ENCODE results near the gene RNU6-1. TPM values are rescaled to one million over a fixed set of nuclear protein-coding genes. Genes with fewer than 3 reads are reported as not detected.

The RNU6-1 gene
- total RNA-seq, 1 experiment from 2014 or later = not detected

- TF ChIP-seq MLX (CRISPR knock-in tag; IDR thresholded peaks at IDR 0.05) (no peak), TEAD4 (CRISPR knock-in tag; IDR thresholded peaks at IDR 0.05) (no peak), SP1 (CRISPR knock-in tag; conservative IDR thresholded peaks at IDR 0.05) (no peak), KAT7 (CRISPR knock-in tag; IDR thresholded peaks at IDR 0.05; ENCODE audit: borderline replicate concordance) (no peak), IRF2 (CRISPR knock-in tag; IDR thresholded peaks at IDR 0.05; ENCODE audit: borderline replicate concordance, low read depth) (no peak), OVOL2 (CRISPR knock-in tag; IDR thresholded peaks at IDR 0.05; ENCODE audit: borderline replicate concordance) (no peak), TCF7 (CRISPR knock-in tag; IDR thresholded peaks at IDR 0.05; ENCODE audit: low read depth) (no peak), CTCF (IDR thresholded peaks at IDR 0.05) (no peak), NR2C2 (CRISPR knock-in tag; IDR thresholded peaks at IDR 0.05) (no peak), PRRX2 (CRISPR knock-in tag; IDR thresholded peaks at IDR 0.05) (no peak), AR (CRISPR knock-in tag; IDR thresholded peaks at IDR 0.05) (no peak), ZNF219 (CRISPR knock-in tag; IDR thresholded peaks at IDR 0.05; ENCODE audit: borderline replicate concordance) (no peak), ZMAT4 (CRISPR knock-in tag; IDR thresholded peaks at IDR 0.05) (no peak)
- Mint-ChIP-seq H3K4me3 (no peak overlapping the region), H3K36me3 (no peaks in the 10 kb centered on the region), H3K9me3 (0 out of 2 replicates have a peak, but pooled peaks cover 3% of the 10 kb centered on the region), H3K4me1 (peaks cover 19% of the 10 kb centered on the region), H3K27ac (no peak overlapping the region), H3K27me3 (ENCODE audit: low read depth) (no peaks in the 10 kb centered on the region)
- ATAC-seq (no peak), DNase-seq (ENCODE audit: low spot score) (no peak)
- POLR2A ChIA-PET = no interaction called here
- CTCF ChIA-PET = no interaction called here
Measured at GRCh38 chr15:67879440-67880129, 39.7 kb upstream of the RNU6-1 start.

GRCh38 chr15:67878712-67879206 is 38.9 kb upstream of the RNU6-1 start:
- Mint-ChIP-seq H3K27me3 (ENCODE audit: low read depth) (no peaks in the 10 kb centered on the region), H3K4me3 (no peak overlapping the region), H3K9me3 (peaks cover 7% of the 10 kb centered on the region), H3K36me3 (no peaks in the 10 kb centered on the region), H3K4me1 (peaks cover 14% of the 10 kb centered on the region), H3K27ac (no peak overlapping the region)
- no peak for DNase-seq (ENCODE audit: low spot score)
- POLR2A ChIA-PET = no interaction called here
- no peak for ATAC-seq
- CTCF ChIA-PET = no interaction called here
- TF ChIP-seq ZNF219 (CRISPR knock-in tag; IDR thresholded peaks at IDR 0.05; ENCODE audit: borderline replicate concordance) (no peak), ZBTB43 (CRISPR knock-in tag; IDR thresholded peaks at IDR 0.05) (no peak), KAT7 (CRISPR knock-in tag; IDR thresholded peaks at IDR 0.05; ENCODE audit: borderline replicate concordance) (no peak), ERG (CRISPR knock-in tag; IDR thresholded peaks at IDR 0.05) (no peak), FOXP1 (CRISPR knock-in tag; IDR thresholded peaks at IDR 0.05; ENCODE audit: borderline replicate concordance) (no peak), TEAD4 (CRISPR knock-in tag; IDR thresholded peaks at IDR 0.05) (no peak), ZNF138 (CRISPR knock-in tag; conservative IDR thresholded peaks at IDR 0.05) (no peak), ZNF232 (CRISPR knock-in tag; IDR thresholded peaks at IDR 0.05) (no peak), CDX4 (CRISPR knock-in tag; IDR thresholded peaks at IDR 0.05; ENCODE audit: borderline replicate concordance) (no peak), E2F4 (CRISPR knock-in tag; IDR thresholded peaks at IDR 0.05; ENCODE audit: borderline replicate concordance, low read depth) (no peak), ZBTB21 (CRISPR knock-in tag; IDR thresholded peaks at IDR 0.05; ENCODE audit: borderline replicate concordance) (no peak), NFATC4 (CRISPR knock-in tag; IDR thresholded peaks at IDR 0.05) (no peak), SMAD3 (CRISPR knock-in tag; IDR thresholded peaks at IDR 0.05; ENCODE audit: borderline replicate concordance) (no peak)
